OCI-LY7 (cell line): Measurements from ENCODE around the gene E2F7. TPM values are rescaled to one million over a fixed set of nuclear protein-coding genes. Genes with fewer than 3 reads are reported as not detected.

Experiments used
- BruUV-seq: library from RNA; stranded (reverse); fragments of 400-500 nt; replicated peaks from 2 replicates; lab custom pipeline; 2021; lab: Mats Ljungman, UMichigan
- CTCF ChIA-PET: fragments of 300-600 bp; sonication (Branson Sonifier 250); formaldehyde crosslinking; loops from one replicate; lab custom pipeline; 2022; ENCODE audit warnings: antibody characterized with exemption; ENCODE audit not compliant: unreplicated experiment; lab: Charles Lee
- POLR2A ChIA-PET: fragments of 300-600 bp; sonication (Branson Sonifier 250); formaldehyde crosslinking; loops from one replicate; lab custom pipeline; 2022; ENCODE audit warnings: antibody characterized with exemption; lab: Charles Lee
- DNase-seq: peaks from one replicate; pipeline ENCODE4 v3.0.0-alpha.2; 2015; ENCODE audit warnings: low spot score
- H2AFZ ChIP-seq: fragments of 200-600 bp; sonication (generic), shearing (Covaris generic); 2 replicates; pipeline ENCODE4 v1.6.1; 2014; ENCODE audit warnings: mild to moderate bottlenecking, antibody characterized with exemption, low read length, moderate library complexity
- H3K27ac ChIP-seq: fragments of 200-600 bp; sonication (generic); 2 replicates; pipeline ENCODE4 v1.5.1; 2014; ENCODE audit warnings: mixed run types, low read depth, mild to moderate bottlenecking, moderate library complexity, low read length, inconsistent platforms; ENCODE audit not compliant: poor library complexity, severe bottlenecking
- H3K36me3 ChIP-seq: fragments of 200-600 bp; sonication (generic); 2 replicates; pipeline ENCODE4 v1.6.1; 2014; ENCODE audit warnings: mild to moderate bottlenecking, antibody characterized with exemption, low read length, moderate library complexity, mixed read lengths; ENCODE audit not compliant: insufficient read depth
- H3K4me1 ChIP-seq: fragments of 200-600 bp; sonication (generic); 2 replicates; pipeline ENCODE4 v1.5.1; 2014; ENCODE audit warnings: mild to moderate bottlenecking, low read length; ENCODE audit not compliant: insufficient read depth, poor library complexity, severe bottlenecking
- H3K4me2 ChIP-seq: fragments of 200-600 bp; sonication (generic); 2 replicates; pipeline ENCODE4 v1.6.1; 2014; ENCODE audit warnings: mild to moderate bottlenecking, low read length
- H3K4me3 ChIP-seq: fragments of 200-600 bp; sonication (generic); 2 replicates; pipeline ENCODE4 v1.5.1; 2014; ENCODE audit warnings: mild to moderate bottlenecking, low read depth, low read length; ENCODE audit not compliant: poor library complexity, severe bottlenecking
- H3K79me2 ChIP-seq: fragments of 200-600 bp; sonication (generic); 2 replicates; pipeline ENCODE4 v1.6.1; 2016; ENCODE audit warnings: low read depth, mild to moderate bottlenecking, low read length, moderate library complexity, mixed read lengths; ENCODE audit not compliant: insufficient read depth
- H3K9me2 ChIP-seq: fragments of 200-600 bp; sonication (generic); 2 replicates; pipeline ENCODE4 v1.6.1; 2016; ENCODE audit warnings: mild to moderate bottlenecking, low read length, mixed read lengths; ENCODE audit not compliant: insufficient read depth
- H3K9me3 ChIP-seq: fragments of 200-600 bp; sonication (generic); 2 replicates; pipeline ENCODE4 v1.6.1; 2014; ENCODE audit warnings: mild to moderate bottlenecking, mixed run types, low read length, mixed read lengths
- H4K20me1 ChIP-seq: fragments of 200-600 bp; sonication (generic); 2 replicates; pipeline ENCODE4 v1.6.1; 2014; ENCODE audit warnings: mild to moderate bottlenecking, antibody characterized with exemption, low read length, moderate library complexity, mixed read lengths; ENCODE audit not compliant: insufficient read depth
- CTCF ChIP-seq: fragments of 200-600 bp; sonication (generic); conservative IDR thresholded peaks from 2 replicates; pipeline ENCODE4 v1.5.1; 2014; ENCODE audit warnings: mild to moderate bottlenecking, antibody characterized with exemption, low read length, moderate library complexity, mixed read lengths
- EZH2phosphoT487 ChIP-seq: fragments of 200-600 bp; sonication (generic); IDR thresholded peaks from 2 replicates; pipeline ENCODE4 v1.6.1; 2018; ENCODE audit warnings: low read depth, borderline replicate concordance, mild to moderate bottlenecking, mixed run types, antibody characterized with exemption, low read length, moderate library complexity, mixed read lengths
- intact Hi-C: fragments of 100-400 bp; cut with micrococcal nuclease; formaldehyde crosslinking; loops from one replicate; pipeline ENCODE4 v1.10.0; 2022; ENCODE audit not compliant: unreplicated experiment
- total RNA-seq, 2 experiments: library from RNA; depleted of rRNA in 1 of 2; stranded (reverse); fragments of >200 nt in 1 of 2; shearing (Covaris generic) in 1 of 2; gene quantifications; 2 replicates each; pipeline ENCODE4 v1.2.3, GENCODE V29; 2014 to 2022

Gene E2F7
- total RNA-seq, 2 experiments from 2014 or later: 17.1 to 19.0 TPM

GRCh38 chr12:77005611-77006098 lies 59.7 kb downstream of the E2F7 start:
- CTCF ChIA-PET: no interaction called here
- BruUV-seq: no TSS peak
- Histone ChIP-seq H3K36me3 (no peaks in the 10 kb centered on the region), H3K79me2 (no peaks in the 10 kb centered on the region), H3K9me3 (no peaks in the 10 kb centered on the region), H2AFZ (no peak overlapping the region), H3K4me1 (no peaks in the 10 kb centered on the region), H3K27ac (no peak overlapping the region), H3K4me2 (no peak overlapping the region), H3K9me2 (no peaks in the 10 kb centered on the region), H4K20me1 (no peaks in the 10 kb centered on the region), H3K4me3 (no peak overlapping the region)
- intact Hi-C loops: no loop called here
- DNase-seq: no peak
- TF ChIP-seq EZH2phosphoT487 (no peak), CTCF (no peak)
- POLR2A ChIA-PET: interaction anchor here (0.5 to 1.2 kb wide), 2 partner anchors 30 to 59 kb away, joined by 3 read pairs; no protein-coding TSS in a partner anchor

GRCh38 chr12:77003914-77004313 lies 61.5 kb downstream of the E2F7 start:
- CTCF ChIA-PET: no interaction called here
- Histone ChIP-seq H3K79me2 (no peaks in the 10 kb centered on the region), H3K36me3 (no peaks in the 10 kb centered on the region), H3K4me3 (no peak overlapping the region), H3K27ac (no peak overlapping the region), H4K20me1 (no peaks in the 10 kb centered on the region), H3K9me3 (no peaks in the 10 kb centered on the region), H2AFZ (no peak overlapping the region), H3K4me2 (no peak overlapping the region), H3K4me1 (no peaks in the 10 kb centered on the region), H3K9me2 (no peaks in the 10 kb centered on the region)
- no TSS peak for BruUV-seq
- no peak for TF ChIP-seq EZH2phosphoT487
- no peak for TF ChIP-seq CTCF
- POLR2A ChIA-PET: no interaction called here
- no peak for DNase-seq
- intact Hi-C loops: no loop called here

GRCh38 chr12:77003246-77003645 lies 62.1 kb downstream of the E2F7 start:
- Histone ChIP-seq H3K79me2 (no peaks in the 10 kb centered on the region), H3K36me3 (no peaks in the 10 kb centered on the region), H3K4me2 (no peak overlapping the region), H3K4me3 (no peak overlapping the region), H4K20me1 (no peaks in the 10 kb centered on the region), H2AFZ (no peak overlapping the region), H3K4me1 (no peaks in the 10 kb centered on the region), H3K9me3 (no peaks in the 10 kb centered on the region), H3K27ac (no peak overlapping the region), H3K9me2 (no peaks in the 10 kb centered on the region)
- no peak for TF ChIP-seq CTCF
- TF ChIP-seq EZH2phosphoT487: no peak
- no peak for DNase-seq
- ChIA-PET POLR2A (interaction anchor here (0.6 kb wide), 1 partner anchor 1853 kb away, joined by 3 read pairs; no protein-coding TSS in a partner anchor), CTCF (no interaction called here)
- BruUV-seq: no TSS peak
- intact Hi-C loops: no loop called here
